Measurements from ENCODE around the gene VPREB1.

Gene VPREB1

GRCh38 chr22:22239311-22239939 lies 5.2 kb upstream of the VPREB1 start:
- no peak for TF ChIP-seq CTCF (IDR thresholded peaks at IDR 0.05; ENCODE audit: insufficient read depth, low read depth, low read length, missing control alignments)

GRCh38 chr22:22241554-22241898 lies 3.1 kb upstream of the VPREB1 start:
- no peak for TF ChIP-seq CTCF (IDR thresholded peaks at IDR 0.05; ENCODE audit: insufficient read depth, low read depth, low read length, missing control alignments)
- no peak overlapping the region for H3K4me3 ChIP-seq (ENCODE audit: low read length)

More at GRCh38 chr22:22239311-22239939, 5.2 kb upstream of the VPREB1 start:
- no peak overlapping the region for H3K4me3 ChIP-seq (ENCODE audit: low read length)
- no peak for DNase-seq (ENCODE audit: low read depth)

GRCh38 chr22:22242488-22242887 lies 2.1 kb upstream of the VPREB1 start:
- TF ChIP-seq CTCF (IDR thresholded peaks at IDR 0.05; ENCODE audit: insufficient read depth, low read depth, low read length, missing control alignments) = no peak
- no peak overlapping the region for H3K4me3 ChIP-seq (ENCODE audit: low read length)
- DNase-seq (ENCODE audit: low read depth) = no peak

More at GRCh38 chr22:22241554-22241898, 3.1 kb upstream of the VPREB1 start:
- no peak for DNase-seq (ENCODE audit: low read depth)

DNA sequence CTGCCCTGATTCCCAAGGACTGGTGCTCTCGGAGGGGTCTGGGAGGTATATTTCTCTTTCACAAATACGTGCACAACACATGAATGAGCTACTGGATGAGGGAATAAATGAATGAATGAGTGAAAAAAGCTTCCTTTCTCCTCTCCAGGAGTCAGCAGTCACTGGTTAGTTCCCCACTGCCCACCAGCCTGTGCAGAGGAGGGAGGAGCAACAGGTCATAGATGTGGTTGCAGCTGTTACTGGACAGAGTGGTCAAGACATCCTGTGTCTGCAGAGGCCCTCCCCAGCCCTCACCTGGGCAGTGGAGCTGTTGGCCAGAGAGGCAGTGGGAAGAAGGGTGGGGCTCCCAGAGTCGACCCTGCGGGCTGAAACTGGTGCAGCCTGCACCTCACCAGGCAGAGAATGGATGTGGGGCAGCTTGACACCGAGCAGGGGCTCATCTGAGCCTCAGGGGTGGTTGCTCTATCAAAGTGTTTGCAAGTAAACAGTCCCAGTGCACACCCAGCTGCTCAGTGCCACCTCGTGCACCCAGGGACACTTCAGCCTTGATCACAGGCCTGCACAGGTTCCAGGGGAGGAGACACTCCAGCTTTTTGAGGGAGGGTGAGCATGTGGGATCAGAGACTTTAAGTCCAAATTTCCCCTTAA lies 1.4 kb upstream of the VPREB1 start:
- H3K4me3 ChIP-seq (ENCODE audit: low read length) = no peak overlapping the region
- TF ChIP-seq CTCF (IDR thresholded peaks at IDR 0.05; ENCODE audit: insufficient read depth, low read depth, low read length, missing control alignments) = no peak
- DNase-seq (ENCODE audit: low read depth) = no peak

DNA sequence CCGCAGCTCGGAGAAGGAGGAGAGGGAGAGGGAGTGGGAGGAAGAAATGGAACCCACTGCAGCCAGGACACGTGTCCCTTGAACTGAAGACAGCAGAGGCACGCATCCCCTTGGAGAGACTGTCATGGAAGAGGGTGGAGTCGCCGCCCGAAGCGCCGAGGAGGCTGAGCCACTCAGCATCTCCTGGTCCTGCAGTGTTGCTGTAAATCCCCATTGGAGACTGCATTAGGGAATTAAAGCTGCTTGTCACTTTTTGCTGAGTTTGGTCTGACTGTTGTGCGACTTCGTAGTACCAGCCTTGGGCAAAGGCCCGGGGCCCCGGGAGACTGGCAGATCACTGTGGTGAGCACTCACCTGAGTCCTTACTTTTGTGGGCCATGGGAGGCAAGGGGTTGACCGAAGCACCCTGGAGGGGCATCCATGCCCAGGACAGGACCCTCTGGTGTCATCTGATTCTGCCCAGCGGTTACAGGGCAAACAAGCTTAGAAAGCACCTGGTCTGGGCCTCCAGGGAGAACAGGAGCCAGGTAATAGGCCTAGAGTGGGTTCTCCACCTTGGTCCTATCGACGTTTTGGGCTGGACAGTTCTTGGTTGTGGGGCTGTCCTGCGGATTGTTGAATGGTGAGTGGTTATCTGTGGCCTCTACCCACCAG lies 797 bp downstream of the VPREB1 start:
- no peak for TF ChIP-seq CTCF (IDR thresholded peaks at IDR 0.05; ENCODE audit: insufficient read depth, low read depth, low read length, missing control alignments)
- DNase-seq (ENCODE audit: low read depth) = no peak
- H3K4me3 ChIP-seq (ENCODE audit: low read length) = no peak overlapping the region

- TF ChIP-seq CTCF (IDR thresholded peaks at IDR 0.05; ENCODE audit: insufficient read depth, low read depth, low read length, missing control alignments) = no peak
- no peak for DNase-seq (ENCODE audit: low read depth)
- no peak overlapping the region for H3K4me3 ChIP-seq (ENCODE audit: low read length)
These were observed 1.4 kb downstream of the VPREB1 start for GRCh38 chr22:22245935-22246525.

Measured in epithelial cell of esophagus (primary cell).